Measurements from ENCODE around the gene SCNN1B.

GRCh38 chr16:23254338-23254737 is 47.8 kb upstream of the SCNN1B start:
- TF ChIP-seq POLR2A (IDR thresholded peaks at IDR 0.05) (no peak), CTCF (IDR thresholded peaks at IDR 0.05) (no peak)
